GM18517 (cell line): Measurements from ENCODE around the gene ALDH3B2.
A peak's percentile ranks its signal among the peaks of the same experiment; 100 is the strongest.

Experiments used
- ATAC-seq: cut with Tn5 transposase; IDR thresholded peaks from one replicate; pipeline ENCODE4 v1.9.1; 2021; ENCODE audit warnings: mild to moderate bottlenecking, moderate library complexity; ENCODE audit not compliant: unreplicated experiment

ALDH3B2 gene

DNA sequence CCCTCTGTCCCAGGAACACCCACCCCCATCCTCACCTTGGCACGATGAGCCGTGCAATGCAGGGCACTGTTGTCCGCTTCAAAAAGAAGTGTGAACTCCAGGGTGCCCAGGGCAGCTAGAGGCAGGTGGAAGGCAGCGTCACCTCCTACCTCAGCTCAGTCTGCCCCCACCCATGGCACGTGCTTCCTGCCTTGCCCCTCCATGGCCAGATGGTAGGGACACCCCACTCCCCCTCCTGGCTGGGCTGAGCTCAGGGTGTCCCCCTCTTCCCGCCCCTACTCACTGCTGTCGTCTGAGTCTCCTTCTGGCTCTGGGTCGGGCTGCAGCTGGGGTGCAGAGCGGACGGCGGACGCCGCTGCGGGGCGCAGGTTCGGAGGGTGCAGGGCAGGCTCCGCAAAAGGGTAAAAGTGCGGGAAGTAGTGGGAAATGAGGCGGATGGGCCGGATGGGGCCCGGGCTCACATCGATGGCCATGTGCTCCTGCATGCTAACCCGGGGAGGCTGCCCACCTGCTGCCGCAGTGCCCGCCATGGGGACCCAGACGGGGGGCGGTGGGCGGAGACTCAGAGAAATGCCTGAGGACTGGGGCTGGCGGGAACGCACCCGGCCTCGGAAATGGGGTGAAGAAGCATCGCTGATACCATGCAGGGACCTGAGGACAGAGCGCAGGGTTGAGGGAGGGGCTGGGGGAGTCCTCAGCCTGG is 58.5 kb downstream of the ALDH3B2 start:
- ATAC-seq: no peak

GRCh38 chr11:67614730-67615714 is 59.4 kb downstream of the ALDH3B2 start:
- ATAC-seq: no peak

- peak; percentile 75 for ATAC-seq
Measured at GRCh38 chr11:67613960-67614715, 60.3 kb downstream of the ALDH3B2 start.

DNA sequence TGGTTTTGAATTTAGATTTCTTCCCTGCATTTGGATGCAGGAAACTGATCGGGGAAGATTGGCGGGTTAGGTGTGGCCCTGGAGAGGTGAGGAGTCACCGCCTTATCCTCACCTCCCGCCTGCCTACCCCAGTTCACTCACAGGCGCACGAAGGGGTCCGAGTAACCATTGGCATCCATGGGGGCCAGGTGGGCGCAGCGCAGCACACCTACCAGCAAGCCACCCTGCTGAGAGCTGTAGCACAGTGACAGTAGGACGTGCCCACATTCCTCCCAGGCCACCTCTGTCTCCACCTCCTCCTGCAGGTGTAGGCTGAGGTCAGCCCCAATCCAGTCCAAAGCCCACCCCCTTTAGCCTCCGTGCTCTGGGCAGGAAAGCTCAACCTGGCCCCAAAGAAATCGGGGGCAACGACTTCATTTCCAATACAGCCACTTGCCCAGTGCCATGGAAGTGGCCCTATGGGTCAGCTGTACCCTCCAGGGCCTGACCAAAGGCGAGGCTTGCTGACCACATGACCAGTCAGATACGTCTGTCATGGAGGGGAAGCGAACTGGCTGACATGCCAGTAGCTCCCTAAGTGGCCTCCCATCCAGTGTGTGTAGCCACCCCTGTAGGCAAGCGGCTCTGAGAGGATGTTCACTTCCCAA is 61.0 kb downstream of the ALDH3B2 start:
- no peak for ATAC-seq

GRCh38 chr11:67612751-67613150 is 61.7 kb downstream of the ALDH3B2 start:
- no peak for ATAC-seq
